HCT116 (cell line): Measurements from ENCODE around the gene C2orf76.

Experiments
- CTCF ChIP-seq, 3 experiments: fragments of 200-600 bp in 1 of 3; sonication (generic) in 1 of 3; IDR thresholded peaks in 2 of 3; conservative IDR thresholded peaks in 1 of 3; 2 replicates each; pipeline ENCODE4 v1.5.1; 2012 to 2017; ENCODE audit warnings: low read depth in 2 of 3, low read length in 2 of 3, antibody characterized with exemption in 1 of 3, borderline replicate concordance in 1 of 3, control low read depth in 1 of 3, mild to moderate bottlenecking in 1 of 3, mixed read lengths in 1 of 3, mixed run types in 1 of 3, moderate library complexity in 1 of 3; ENCODE audit not compliant: insufficient read depth in 1 of 3
- JUND ChIP-seq: IDR thresholded peaks from 2 replicates; pipeline ENCODE4 v1.6.1; 2012
- POLR2A ChIP-seq: IDR thresholded peaks from 2 replicates; pipeline ENCODE4 v1.7.0; 2011; ENCODE audit warnings: borderline replicate concordance; ENCODE audit not compliant: insufficient read depth, insufficient read length; ENCODE audit errors: extremely low read depth
- YY1 ChIP-seq: IDR thresholded peaks from 2 replicates; pipeline ENCODE4 v1.6.1; 2011; ENCODE audit warnings: low read length, low read depth, moderate library complexity, mild to moderate bottlenecking; ENCODE audit not compliant: insufficient replicate concordance; ENCODE audit errors: extremely low read depth
- ZNF274 ChIP-seq: fragments of 200-500 bp; sonication (Bioruptor generic); IDR thresholded peaks from 2 replicates; pipeline ENCODE4 v1.6.1; 2014; ENCODE audit warnings: mild to moderate bottlenecking, low read depth, low read length, inconsistent platforms

- TF ChIP-seq POLR2A (no peak), CTCF (IDR thresholded peaks at IDR 0.05 in 2 of 3, conservative IDR thresholded peaks at IDR 0.05 in 1 of 3; ENCODE audit: borderline replicate concordance in 1 of 3, insufficient read depth in 1 of 3, low read depth in 2 of 3, low read length in 2 of 3) (no peak), ZNF274 (no peak), YY1 (no peak), JUND (no peak)
Observed at GRCh38 chr2:119415630-119416029, 49.0 kb upstream of the C2orf76 start.
